Measurements from ENCODE around the gene NEDD4L. TPM values are rescaled to one million over a fixed set of nuclear protein-coding genes. Genes with fewer than 3 reads are reported as not detected.

The NEDD4L gene
- total and polyA plus RNA-seq, 8 donors = 45.0 to 113 (median 66.4) TPM

- no peak for DNase-seq
- Histone ChIP-seq H3K27ac (no peak overlapping the region), H3K27me3 (no peaks in the 10 kb centered on the region), H3K4me1 (no peaks in the 10 kb centered on the region), H3K4me3 (no peak overlapping the region), H3K9me3 (no peaks in the 10 kb centered on the region), H3K36me3 (peaks cover 0 to 62% (median 16%) of the 10 kb centered on the region in 3 donors)
- no peak for TF ChIP-seq CTCF (IDR thresholded peaks at IDR 0.05)
- FAIRE-seq = no peak
- intact Hi-C loops (cut with DNase I) = no loop called here
- peak in 2 of 4 donors; percentile 43 to 46 for ATAC-seq
- 93 to 96% methylated on average over 7 of the region's 7 CpGs for WGBS, 2 donors
These were observed 321.0 kb downstream of the NEDD4L start for GRCh38 chr18:58364876-58365528.

GRCh38 chr18:58367425-58368140 is 323.6 kb downstream of the NEDD4L start:
- Histone ChIP-seq H3K27ac (no peak overlapping the region), H3K9me3 (no peaks in the 10 kb centered on the region), H3K4me3 (no peak overlapping the region), H3K4me1 (no peaks in the 10 kb centered on the region), H3K36me3 (peaks cover 0 to 72% (median 24%) of the 10 kb centered on the region in 3 donors), H3K27me3 (no peaks in the 10 kb centered on the region)
- DNase-seq = no peak
- WGBS, 2 donors = 92 to 96% methylated on average over 9 of the region's 9 CpGs
- no peak for FAIRE-seq
- no peak for ATAC-seq
- TF ChIP-seq CTCF (IDR thresholded peaks at IDR 0.05) = no peak
- intact Hi-C loops (cut with DNase I) = no loop called here

- DNase-seq = no peak
- Histone ChIP-seq H3K4me1 (no peaks in the 10 kb centered on the region), H3K9me3 (no peaks in the 10 kb centered on the region), H3K27ac (no peak overlapping the region), H3K4me3 (no peak overlapping the region), H3K36me3 (peaks cover 0 to 83% (median 30%) of the 10 kb centered on the region in 3 donors), H3K27me3 (no peaks in the 10 kb centered on the region)
- FAIRE-seq = no peak
- 95 to 96% methylated on average over 6 to 10 of the region's 10 CpGs for WGBS, 2 donors
- intact Hi-C loops (cut with DNase I) = no loop called here
- no peak for ATAC-seq
- TF ChIP-seq CTCF (IDR thresholded peaks at IDR 0.05) = no peak
These were observed 325.6 kb downstream of the NEDD4L start for GRCh38 chr18:58369616-58370015.

GRCh38 chr18:58370038-58370580 is 326.1 kb downstream of the NEDD4L start:
- no peak for ATAC-seq
- FAIRE-seq = no peak
- Histone ChIP-seq H3K9me3 (no peaks in the 10 kb centered on the region), H3K36me3 (peaks cover 0 to 83% (median 27%) of the 10 kb centered on the region in 3 donors), H3K4me1 (no peaks in the 10 kb centered on the region), H3K4me3 (no peak overlapping the region), H3K27me3 (no peaks in the 10 kb centered on the region), H3K27ac (no peak overlapping the region)
- DNase-seq = no peak
- WGBS, 2 donors = 90 to 91% methylated on average over 10 of the region's 10 CpGs
- intact Hi-C loops (cut with DNase I) = no loop called here
- TF ChIP-seq CTCF (IDR thresholded peaks at IDR 0.05) = no peak

All from pancreas (tissue), 10 donors.